Endothelial cell of umbilical vein (primary cell): ENCODE measurements around the gene NPTN. TPM values are rescaled to one million over a fixed set of nuclear protein-coding genes. Genes with fewer than 3 reads are reported as not detected.

Experiments used
- BruUV-seq: library from RNA; stranded (reverse); fragments of 400-500 nt; replicated peaks from 2 replicates; lab custom pipeline; 2021; lab: Mats Ljungman, UMichigan
- CTCF ChIA-PET: fragments of 300-600, 350-600 bp; sonication (Branson Sonifier 250); formaldehyde crosslinking; loops from one replicate; lab custom pipeline; 2021; ENCODE audit warnings: antibody characterized with exemption, inconsistent platforms; lab: Charles Lee
- POLR2A ChIA-PET: fragments of 300-600, 350-600 bp; sonication (Branson Sonifier 250); formaldehyde crosslinking; loops from one replicate; lab custom pipeline; 2021; ENCODE audit warnings: antibody characterized with exemption, inconsistent platforms; lab: Charles Lee
- DNase-seq: peaks from one replicate; pipeline ENCODE4 v3.0.0-alpha.2; 2011; ENCODE audit warnings: low read depth, low spot score
- FAIRE-seq: peaks from 2 replicates; lab custom pipeline; 2011; peaks lifted over from hg19 to GRCh38; lab: Jason Lieb, UNC
- H2AFZ ChIP-seq: 2 replicates; pipeline ENCODE4 v1.6.0; 2012; ENCODE audit warnings: low read depth, low read length, control low read depth, inconsistent platforms
- H3K27ac ChIP-seq: 2 replicates; pipeline ENCODE4 v1.5.1; 2011; ENCODE audit warnings: low read depth, mild to moderate bottlenecking, control low read depth, low read length, moderate library complexity; ENCODE audit not compliant: insufficient read depth
- H3K27me3 ChIP-seq, 2 experiments: 2 replicates each; pipeline versions ENCODE4 v1.6.0 to v1.6.1; 2011; ENCODE audit warnings: low read length in 2 of 2, mixed read lengths in 1 of 2; ENCODE audit not compliant: control insufficient read depth in 2 of 2, insufficient read depth in 2 of 2
- H3K36me3 ChIP-seq, 2 experiments: 2 replicates in 1 of 2; 3 replicates in 1 of 2; pipeline ENCODE4 v1.5.1; 2011; ENCODE audit warnings: low read length in 2 of 2, mild to moderate bottlenecking in 1 of 2, moderate library complexity in 1 of 2; ENCODE audit not compliant: control insufficient read depth in 2 of 2, insufficient read depth in 2 of 2; ENCODE audit errors: extremely low read depth in 1 of 2
- H3K4me1 ChIP-seq: 3 replicates; pipeline ENCODE4 v1.5.1; 2011; ENCODE audit warnings: mild to moderate bottlenecking, low read length; ENCODE audit not compliant: control insufficient read depth, insufficient read depth; ENCODE audit errors: extremely low read depth
- H3K4me2 ChIP-seq: 2 replicates; pipeline ENCODE4 v1.6.1; 2011; ENCODE audit warnings: low read length, control low read depth, mixed read lengths; ENCODE audit not compliant: insufficient read depth
- H3K4me3 ChIP-seq, 3 experiments: fragments of 200-600 bp in 1 of 3; sonication (generic), shearing (Covaris generic) in 1 of 3; replicated peaks in 1 of 3; 2 replicates each; pipeline ENCODE4 v1.5.1; 2011 to 2016; ENCODE audit warnings: control low read depth in 3 of 3, low read length in 3 of 3, mild to moderate bottlenecking in 2 of 3, inconsistent platforms in 1 of 3, low read depth in 1 of 3, moderate library complexity in 1 of 3; ENCODE audit not compliant: insufficient read depth in 1 of 3
- H3K79me2 ChIP-seq: 2 replicates; pipeline ENCODE4 v1.6.0; 2012; ENCODE audit warnings: low read length, inconsistent platforms; ENCODE audit not compliant: control insufficient read depth, insufficient read depth
- H3K9ac ChIP-seq: replicated peaks from 2 replicates; pipeline ENCODE3; 2011; ENCODE audit warnings: low read length, control low read depth; ENCODE audit not compliant: insufficient read depth; ENCODE audit errors: extremely low read depth
- H3K9me1 ChIP-seq: replicated peaks from 3 replicates; pipeline ENCODE4 v1.6.0; 2011; ENCODE audit warnings: mild to moderate bottlenecking, low read length; ENCODE audit not compliant: control insufficient read depth, insufficient read depth; ENCODE audit errors: extremely low read depth
- H3K9me3 ChIP-seq: replicated peaks from 2 replicates; pipeline ENCODE4 v1.5.1; 2012; ENCODE audit warnings: low read length, inconsistent platforms; ENCODE audit not compliant: control insufficient read depth, insufficient read depth
- H4K20me1 ChIP-seq: replicated peaks from 2 replicates; pipeline ENCODE3; 2011; ENCODE audit warnings: mild to moderate bottlenecking, low read length; ENCODE audit not compliant: control insufficient read depth, insufficient read depth; ENCODE audit errors: extremely low read depth
- CTCF ChIP-seq, 2 donors: IDR thresholded peaks; 1 replicate in 1 of 2; 2 replicates in 1 of 2; pipeline ENCODE4 v1.5.1; 2011; ENCODE audit warnings: low read length in 2 of 2, mild to moderate bottlenecking in 2 of 2, moderate library complexity in 2 of 2, control low read depth in 1 of 2, inconsistent platforms in 1 of 2, low read depth in 1 of 2; ENCODE audit not compliant: insufficient read depth in 1 of 2; ENCODE audit errors: extremely low read depth in 1 of 2
- EZH2 ChIP-seq: IDR thresholded peaks from 2 replicates; pipeline ENCODE4 v1.6.1; 2012; ENCODE audit warnings: borderline replicate concordance, low read depth, mild to moderate bottlenecking, moderate library complexity, low read length, inconsistent platforms; ENCODE audit not compliant: severe bottlenecking
- FOS ChIP-seq: IDR thresholded peaks from 2 replicates; pipeline ENCODE4 v1.6.1; 2011; ENCODE audit warnings: mild to moderate bottlenecking, low read length, moderate library complexity, borderline replicate concordance; ENCODE audit not compliant: insufficient read depth
- GATA2 ChIP-seq: IDR thresholded peaks from 2 replicates; pipeline ENCODE4 v1.7.0; 2011; ENCODE audit warnings: low read depth, mild to moderate bottlenecking, moderate library complexity, mixed read lengths, low read length; ENCODE audit not compliant: insufficient read length, insufficient read depth
- JUN ChIP-seq: IDR thresholded peaks from 2 replicates; pipeline ENCODE4 v1.6.1; 2011; ENCODE audit warnings: borderline replicate concordance, low read depth; ENCODE audit not compliant: insufficient read length, insufficient read depth
- MYC ChIP-seq: IDR thresholded peaks from one replicate; pipeline ENCODE4 v1.6.1; 2011; ENCODE audit warnings: mild to moderate bottlenecking, low read depth, low read length
- POLR2A ChIP-seq: IDR thresholded peaks from 2 replicates; pipeline ENCODE4 v1.6.1; 2012; ENCODE audit warnings: low read depth, mild to moderate bottlenecking, control low read depth, low read length
- POLR2AphosphoS5 ChIP-seq: IDR thresholded peaks from 2 replicates; pipeline ENCODE4 v1.6.1; 2012; ENCODE audit warnings: low read depth, mild to moderate bottlenecking, control low read depth, low read length, moderate library complexity; ENCODE audit not compliant: insufficient read depth
- dilution Hi-C: fragments of 300-500 bp; cut with MboI; formaldehyde crosslinking; loops from one replicate; pipeline ENCODE4 v1.15.0; 2019; ENCODE audit warnings: low sequenced_read_pairs; ENCODE audit not compliant: extremely low pct_ligation_motif_present
- intact Hi-C: fragments of 100-400 bp; cut with micrococcal nuclease; formaldehyde crosslinking; loops from one replicate; pipeline ENCODE4 v1.10.0; 2022
- polyA plus RNA-seq, 4 experiments: library from polyadenylated mRNA; depleted of rRNA in 3 of 4; stranded (reverse) in 3 of 4; unstranded in 1 of 4; fragments of >200 nt; gene quantifications; 2 replicates each; pipeline versions ENCODE4 v1.2.1 to v1.2.3, GENCODE V29; 2011 to 2012; ENCODE audit warnings: missing spikeins in 1 of 4
- total RNA-seq: library from RNA; stranded (reverse); gene quantifications from 2 replicates; pipeline ENCODE4 v1.2.3, GENCODE V29; 2021
- TF ChIP-seq, protein P1 (sequence below): IDR thresholded peaks from 2 replicates; pipeline ENCODE4 v1.6.1; 2011; ENCODE audit not compliant: insufficient read depth, insufficient read length

The NPTN gene
- total and polyA plus RNA-seq, 2 donors (not counting 3 experiments of a cell fraction or from before 2014, with no cell fraction given): 77.4 to 81.3 TPM

- no peak overlapping the region for H3K9ac ChIP-seq
- no peak overlapping the region for H3K4me3 ChIP-seq
- H3K36me3 ChIP-seq: peaks cover 9 to 22% of the 10 kb centered on the region in 2 experiments
- ChIA-PET POLR2A (no interaction called here), CTCF (interaction anchor here (0.7 kb wide), 2 partner anchors 20 to 51 kb away, joined by 3 read pairs; no protein-coding TSS in a partner anchor)
- no peaks in the 10 kb centered on the region for H3K27me3 ChIP-seq
- FAIRE-seq: no peak
- no peaks in the 10 kb centered on the region for H3K79me2 ChIP-seq
- no peaks in the 10 kb centered on the region for H3K9me1 ChIP-seq
- no peak overlapping the region for H2AFZ ChIP-seq
- H3K4me2 ChIP-seq: no peak overlapping the region
- no TSS peak for BruUV-seq
- no peak overlapping the region for H3K27ac ChIP-seq
- DNase-seq: no peak
- TF ChIP-seq FOS (no peak), JUN (no peak), CTCF (IDR thresholded peaks at IDR 0.05; ENCODE audit: extremely low read depth in 1 of 2, insufficient read depth in 1 of 2, low read depth in 1 of 2, low read length in 2 of 2) (no peak), MYC (no peak), GATA2 (no peak), POLR2AphosphoS5 (no peak), EZH2 (no peak), POLR2A (no peak)
- TF ChIP-seq, protein P1, sequence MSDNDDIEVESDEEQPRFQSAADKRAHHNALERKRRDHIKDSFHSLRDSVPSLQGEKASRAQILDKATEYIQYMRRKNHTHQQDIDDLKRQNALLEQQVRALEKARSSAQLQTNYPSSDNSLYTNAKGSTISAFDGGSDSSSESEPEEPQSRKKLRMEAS: no peak
- no peaks in the 10 kb centered on the region for H3K4me1 ChIP-seq
- no peaks in the 10 kb centered on the region for H4K20me1 ChIP-seq
- dilution Hi-C loops (no loop called here), intact Hi-C loops (no loop called here)
- no peaks in the 10 kb centered on the region for H3K9me3 ChIP-seq
Measured at GRCh38 chr15:73584699-73585420, 48.3 kb downstream of the NPTN start.
